Measurements from ENCODE around the gene NEO1.

NEO1 gene

DNA sequence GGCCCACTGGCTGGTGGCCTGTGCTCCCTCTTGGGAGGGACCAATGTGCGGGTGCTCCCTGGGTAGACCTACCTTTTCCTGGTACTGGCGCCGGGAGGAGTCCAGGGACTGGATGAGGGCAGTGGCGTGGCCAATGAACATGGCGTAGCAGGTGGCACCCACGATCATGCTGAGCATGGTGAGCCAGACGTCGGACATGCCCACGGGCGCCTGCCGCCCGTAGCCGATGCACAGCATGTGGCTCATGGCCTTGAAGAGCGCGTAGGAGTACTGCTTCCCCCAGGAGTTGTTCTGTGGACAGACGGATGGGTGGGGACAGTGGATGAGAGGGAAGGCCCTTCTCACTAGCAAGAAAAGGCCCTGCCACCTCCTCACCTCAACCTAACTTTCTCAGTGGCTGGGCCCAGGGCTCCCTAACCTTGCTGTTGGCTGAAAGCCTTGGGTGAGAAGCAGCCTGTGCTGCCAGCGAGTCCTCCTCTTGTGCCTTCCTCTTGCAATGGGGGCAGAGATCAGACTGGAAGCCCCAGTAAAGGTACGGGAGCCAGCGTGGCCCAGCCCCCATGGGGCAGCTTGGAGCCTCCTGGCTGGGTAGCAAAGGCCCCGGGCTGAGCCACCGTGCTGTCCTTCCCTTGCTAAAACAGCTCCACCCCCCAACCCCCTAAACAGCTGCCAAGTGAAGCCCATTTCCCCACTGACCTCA is 277.4 kb downstream of the NEO1 start:
- Histone ChIP-seq H3K4me3 (no peak overlapping the region), H3K36me3 (replicated peaks) (no peaks in the 10 kb centered on the region), H3K27me3 (ENCODE audit: low read depth) (peaks cover 13% of the 10 kb centered on the region; the same call in 1 of the 2 replicates), H3K9me3 (no peaks in the 10 kb centered on the region), H3K4me1 (no peaks in the 10 kb centered on the region)
- DNase-seq (ENCODE audit: low spot score in 2 of 2), result no peak
- in situ Hi-C loops (cut with MboI; ENCODE audit: low sequenced_read_pairs), result no loop called here

DNA sequence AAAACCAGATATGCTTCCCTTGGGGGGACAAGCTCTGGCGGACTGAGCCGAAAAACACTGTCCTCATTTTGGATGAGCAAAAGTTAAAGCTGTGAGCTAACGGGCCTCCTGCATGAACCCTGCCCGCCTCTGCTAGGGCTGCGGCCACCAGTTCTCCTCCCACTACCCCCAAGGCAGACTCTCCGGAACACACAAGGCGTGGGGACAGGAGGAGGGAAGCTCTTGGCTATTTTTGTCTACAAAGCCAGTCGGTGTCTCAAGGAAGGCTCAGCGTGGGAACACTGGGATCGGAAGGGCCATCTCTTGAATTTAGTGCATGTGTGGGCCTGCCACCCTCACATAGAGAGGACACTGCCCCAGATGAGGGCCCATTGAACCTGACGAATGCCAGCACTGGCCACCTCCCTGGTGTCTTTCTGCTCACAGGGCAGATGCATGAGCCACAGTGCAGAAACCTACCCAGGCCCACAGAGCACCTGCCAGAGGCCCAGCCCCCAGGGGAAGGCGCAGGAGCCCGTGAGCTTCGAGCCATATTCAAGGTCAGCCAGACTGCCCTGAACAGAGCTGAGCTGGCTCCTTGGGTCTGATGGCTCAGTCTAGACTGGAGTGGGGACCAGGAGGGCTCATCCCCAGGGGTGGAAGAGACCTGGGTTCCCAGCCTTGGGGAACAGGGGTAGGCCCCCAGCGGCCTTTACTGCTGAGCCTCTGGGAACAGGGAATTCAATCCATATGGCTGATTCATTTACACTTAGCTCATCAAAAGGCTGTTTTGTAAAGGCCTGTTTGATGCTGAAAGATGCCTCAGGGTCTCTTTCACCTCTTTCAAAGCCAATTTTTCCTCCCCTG is 278.2 kb downstream of the NEO1 start:
- Histone ChIP-seq H3K4me1 (no peaks in the 10 kb centered on the region), H3K27me3 (ENCODE audit: low read depth) (peaks cover 11% of the 10 kb centered on the region), H3K9me3 (no peaks in the 10 kb centered on the region), H3K4me3 (no peak overlapping the region), H3K36me3 (replicated peaks) (no peaks in the 10 kb centered on the region)
- DNase-seq (ENCODE audit: low spot score in 2 of 2), result no peak
- in situ Hi-C loops (cut with MboI; ENCODE audit: low sequenced_read_pairs), result no loop called here

DNA sequence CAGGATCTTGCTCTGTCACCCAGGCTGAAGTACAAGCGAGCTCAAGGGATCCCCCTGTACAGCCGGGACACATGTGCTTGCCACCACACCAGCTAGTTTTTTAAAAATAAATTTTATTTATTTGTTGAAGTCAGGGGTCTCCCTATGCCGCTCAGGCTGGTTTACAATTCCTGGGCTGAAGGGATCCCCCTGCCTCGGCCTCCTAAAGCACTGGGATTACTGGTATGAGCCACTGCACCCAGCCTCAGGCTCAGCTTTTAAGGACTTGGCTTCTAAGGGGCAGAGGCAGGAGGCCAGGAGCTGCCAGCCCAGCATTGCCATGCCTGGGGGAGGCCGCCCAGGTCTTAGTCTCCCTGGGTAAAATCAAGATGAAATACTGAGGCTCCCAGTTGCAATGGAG is 279.2 kb downstream of the NEO1 start:
- H3K4me1 ChIP-seq, result no peaks in the 10 kb centered on the region
- H3K4me3 ChIP-seq, result no peak overlapping the region
- H3K9me3 ChIP-seq, result no peaks in the 10 kb centered on the region
- H3K27me3 ChIP-seq (ENCODE audit: low read depth), result peaks cover 9% of the 10 kb centered on the region
- no peak for DNase-seq (ENCODE audit: low spot score in 2 of 2)
- in situ Hi-C loops (cut with MboI; ENCODE audit: low sequenced_read_pairs), result no loop called here
- H3K36me3 ChIP-seq (replicated peaks), result no peaks in the 10 kb centered on the region

DNA sequence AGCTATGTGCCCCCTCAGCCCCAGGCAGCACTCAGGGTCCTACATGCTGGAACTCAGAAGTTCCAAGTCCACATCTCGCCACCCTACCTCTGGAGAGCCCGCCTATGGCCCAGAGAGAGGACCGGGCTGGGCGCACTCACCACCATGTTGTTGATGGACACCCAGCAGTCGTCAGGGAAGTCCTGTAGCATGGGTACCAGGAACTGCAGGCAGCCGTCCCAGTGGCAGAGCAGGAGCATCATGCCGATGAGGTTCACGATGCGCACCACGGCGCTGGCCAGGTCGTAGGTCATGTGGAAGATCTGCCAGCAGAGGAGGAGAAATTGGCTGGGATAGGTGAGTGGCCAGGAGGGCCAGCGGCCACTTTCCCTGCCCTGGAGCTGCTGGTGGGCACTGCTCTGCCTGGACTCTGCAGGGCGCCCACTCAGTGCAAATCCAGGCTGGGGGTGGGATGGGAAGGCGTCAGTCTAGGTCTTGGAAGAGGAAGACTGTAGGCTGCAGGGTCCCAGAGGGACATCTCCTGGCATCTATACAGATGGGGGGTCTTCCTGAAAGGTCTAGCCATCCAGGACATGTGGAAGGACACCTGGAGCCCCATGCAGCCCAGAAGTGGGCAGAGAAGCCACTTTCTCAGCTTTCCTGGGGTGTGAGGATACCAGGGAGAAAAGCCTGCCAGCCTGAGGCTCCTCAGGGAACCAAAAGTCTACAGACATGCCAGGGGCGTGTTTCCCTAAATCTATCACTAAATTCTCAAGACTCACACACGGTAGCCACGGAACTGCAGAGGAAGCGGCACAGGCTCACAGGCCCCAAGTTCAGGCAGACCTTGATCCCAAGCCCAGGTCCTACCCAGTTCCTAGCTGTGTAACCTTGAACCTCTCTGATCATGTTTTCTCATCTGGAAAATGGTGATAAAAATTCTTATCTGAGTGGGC is 280.0 kb downstream of the NEO1 start:
- no peaks in the 10 kb centered on the region for H3K36me3 ChIP-seq (replicated peaks)
- H3K27me3 ChIP-seq (ENCODE audit: low read depth), result peaks cover 15% of the 10 kb centered on the region
- in situ Hi-C loops (cut with MboI; ENCODE audit: low sequenced_read_pairs), result no loop called here
- H3K9me3 ChIP-seq, result no peaks in the 10 kb centered on the region
- no peak for DNase-seq (ENCODE audit: low spot score in 2 of 2)
- H3K4me3 ChIP-seq, result no peak overlapping the region
- no peaks in the 10 kb centered on the region for H3K4me1 ChIP-seq

DNA sequence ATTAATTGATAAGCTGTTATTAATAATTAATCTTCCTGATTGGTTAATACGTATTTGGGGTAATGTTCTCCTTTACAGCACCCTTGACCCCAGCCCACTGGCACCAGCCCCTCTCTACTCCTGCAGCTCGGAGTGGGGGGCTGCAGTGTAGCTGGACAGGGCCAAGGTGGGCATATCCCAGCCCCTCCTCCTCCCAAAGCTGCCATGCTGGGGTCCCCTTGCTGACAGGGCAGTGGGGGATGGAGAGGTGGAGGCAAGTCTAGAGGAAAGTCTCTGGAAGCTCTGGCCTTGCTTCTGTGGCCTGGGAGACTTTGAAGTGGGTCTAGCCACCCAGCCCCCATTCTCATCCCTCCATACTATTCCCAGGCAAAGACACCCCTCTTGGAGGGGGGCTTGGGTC is 280.7 kb downstream of the NEO1 start:
- DNase-seq (ENCODE audit: low spot score in 2 of 2), result no peak
- H3K4me1 ChIP-seq, result no peaks in the 10 kb centered on the region
- H3K27me3 ChIP-seq (ENCODE audit: low read depth), result peaks cover 23% of the 10 kb centered on the region
- no peaks in the 10 kb centered on the region for H3K9me3 ChIP-seq
- in situ Hi-C loops (cut with MboI; ENCODE audit: low sequenced_read_pairs), result no loop called here
- no peaks in the 10 kb centered on the region for H3K36me3 ChIP-seq (replicated peaks)
- H3K4me3 ChIP-seq, result no peak overlapping the region

DNA sequence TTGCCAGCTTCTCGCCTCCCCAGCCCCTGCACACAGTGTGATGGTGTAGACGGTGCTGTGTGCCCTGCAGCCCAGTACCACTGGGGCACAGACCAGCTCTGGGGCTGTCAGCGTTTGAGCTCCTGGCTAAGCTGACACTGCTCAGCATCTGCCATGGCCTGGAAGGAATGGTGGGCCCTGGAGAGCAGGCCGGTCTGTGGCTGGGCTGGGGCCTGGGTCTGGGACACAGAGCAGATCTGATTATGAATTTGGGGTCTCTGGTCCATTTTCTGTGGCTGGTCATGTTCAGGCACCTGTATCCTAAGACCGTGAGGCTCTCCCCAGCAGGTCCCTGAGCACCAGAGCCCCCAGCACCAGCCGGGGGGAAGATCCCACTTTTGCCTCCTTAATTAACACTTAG is 281.8 kb downstream of the NEO1 start:
- Histone ChIP-seq H3K36me3 (replicated peaks) (no peaks in the 10 kb centered on the region), H3K27me3 (ENCODE audit: low read depth) (peaks cover 25% of the 10 kb centered on the region), H3K9me3 (no peaks in the 10 kb centered on the region), H3K4me1 (no peaks in the 10 kb centered on the region), H3K4me3 (no peak overlapping the region)
- DNase-seq (ENCODE audit: low spot score in 2 of 2), result no peak
- in situ Hi-C loops (cut with MboI; ENCODE audit: low sequenced_read_pairs), result no loop called here

DNA sequence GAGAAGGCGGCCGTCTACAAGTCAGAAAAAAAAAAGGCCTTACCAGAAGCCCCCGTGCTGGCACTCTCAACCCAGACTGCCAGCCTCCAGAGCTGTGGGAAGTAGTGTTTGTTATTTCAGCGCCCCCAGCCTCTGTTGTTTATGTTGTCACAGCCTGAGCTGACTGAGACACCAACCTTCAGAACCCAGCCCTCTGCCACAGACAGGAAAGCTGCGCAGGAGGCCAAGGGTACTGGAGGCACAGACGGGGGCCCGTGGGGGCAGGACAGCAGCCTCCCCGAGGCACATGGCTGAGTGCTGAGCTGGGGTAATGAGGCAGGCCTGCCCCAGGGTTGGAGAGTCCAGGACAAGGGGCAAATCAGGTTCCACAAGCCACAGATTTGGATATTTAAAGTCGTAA is 282.8 kb downstream of the NEO1 start:
- H3K4me1 ChIP-seq, result no peaks in the 10 kb centered on the region
- no peaks in the 10 kb centered on the region for H3K36me3 ChIP-seq (replicated peaks)
- no peaks in the 10 kb centered on the region for H3K9me3 ChIP-seq
- peaks cover 25% of the 10 kb centered on the region for H3K27me3 ChIP-seq (ENCODE audit: low read depth)
- in situ Hi-C loops (cut with MboI; ENCODE audit: low sequenced_read_pairs), result no loop called here
- no peak for DNase-seq (ENCODE audit: low spot score in 2 of 2)
- no peak overlapping the region for H3K4me3 ChIP-seq

DNA sequence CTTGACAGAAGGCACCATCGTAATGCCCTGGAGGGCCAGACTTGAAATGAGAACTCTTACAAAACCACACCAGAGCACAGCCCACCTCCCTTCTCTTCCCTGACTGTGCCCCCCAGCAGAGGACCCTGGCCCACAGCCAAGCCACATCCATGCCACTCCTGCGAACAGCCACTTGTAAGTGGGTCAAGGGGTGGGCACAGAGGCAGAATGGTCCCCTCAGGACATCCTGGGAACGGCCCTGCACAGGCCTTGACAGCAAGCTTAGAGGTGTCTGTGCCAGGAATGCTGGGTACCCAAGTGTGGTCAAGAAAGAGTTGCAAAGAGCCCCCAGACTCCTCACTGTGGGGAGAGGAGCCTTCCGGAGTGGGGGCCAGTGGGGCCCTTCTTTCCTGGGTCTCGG is 283.2 kb downstream of the NEO1 start:
- DNase-seq (ENCODE audit: low spot score in 2 of 2), result no peak
- Histone ChIP-seq H3K36me3 (replicated peaks) (no peaks in the 10 kb centered on the region), H3K4me3 (no peak overlapping the region), H3K9me3 (no peaks in the 10 kb centered on the region), H3K27me3 (ENCODE audit: low read depth) (peaks cover 25% of the 10 kb centered on the region), H3K4me1 (no peaks in the 10 kb centered on the region)
- in situ Hi-C loops (cut with MboI; ENCODE audit: low sequenced_read_pairs), result no loop called here

DNA sequence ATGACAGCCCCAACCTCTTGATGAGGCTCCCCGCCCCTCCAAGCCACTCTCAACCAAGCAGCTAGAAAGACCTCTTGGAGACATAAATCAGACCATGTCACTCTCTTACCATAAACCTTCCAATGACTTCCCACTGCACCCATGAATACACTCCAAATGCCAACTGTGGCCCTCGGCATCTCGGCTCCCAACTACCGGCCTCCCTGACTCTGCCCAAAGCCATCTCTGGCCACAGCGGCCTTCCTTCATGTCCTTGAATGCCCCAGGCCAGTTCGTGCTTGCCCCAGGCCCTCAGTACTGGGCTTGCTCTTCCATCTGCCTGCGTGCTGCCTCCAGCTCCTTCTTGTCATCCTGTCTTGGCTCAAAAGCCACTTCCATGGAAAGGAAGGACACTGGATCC is 284.5 kb downstream of the NEO1 start:
- no peaks in the 10 kb centered on the region for H3K4me1 ChIP-seq
- no peaks in the 10 kb centered on the region for H3K9me3 ChIP-seq
- in situ Hi-C loops (cut with MboI; ENCODE audit: low sequenced_read_pairs), result no loop called here
- peaks cover 25% of the 10 kb centered on the region for H3K27me3 ChIP-seq (ENCODE audit: low read depth)
- H3K36me3 ChIP-seq (replicated peaks), result no peaks in the 10 kb centered on the region
- no peak for DNase-seq (ENCODE audit: low spot score in 2 of 2)
- H3K4me3 ChIP-seq, result no peak overlapping the region

DNA sequence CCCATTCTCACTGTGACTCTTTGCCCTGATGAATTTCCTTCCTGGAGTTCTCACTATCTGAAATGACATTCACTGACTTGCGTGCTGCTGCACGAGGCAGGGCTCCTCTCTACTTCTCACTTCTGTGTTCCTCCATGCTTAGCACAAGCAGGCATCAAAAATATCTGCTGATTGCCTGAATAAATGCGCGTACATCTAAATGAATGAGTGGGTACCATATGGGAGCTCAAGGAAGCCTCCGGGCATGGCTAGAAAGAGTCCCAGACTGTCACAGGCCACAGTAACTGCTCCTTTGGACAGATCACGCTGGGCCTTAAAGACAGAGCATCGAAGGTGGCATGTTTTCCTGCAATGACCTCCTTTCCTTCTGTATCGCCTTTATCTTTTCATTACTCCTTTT is 284.9 kb downstream of the NEO1 start:
- in situ Hi-C loops (cut with MboI; ENCODE audit: low sequenced_read_pairs), result no loop called here

DNA sequence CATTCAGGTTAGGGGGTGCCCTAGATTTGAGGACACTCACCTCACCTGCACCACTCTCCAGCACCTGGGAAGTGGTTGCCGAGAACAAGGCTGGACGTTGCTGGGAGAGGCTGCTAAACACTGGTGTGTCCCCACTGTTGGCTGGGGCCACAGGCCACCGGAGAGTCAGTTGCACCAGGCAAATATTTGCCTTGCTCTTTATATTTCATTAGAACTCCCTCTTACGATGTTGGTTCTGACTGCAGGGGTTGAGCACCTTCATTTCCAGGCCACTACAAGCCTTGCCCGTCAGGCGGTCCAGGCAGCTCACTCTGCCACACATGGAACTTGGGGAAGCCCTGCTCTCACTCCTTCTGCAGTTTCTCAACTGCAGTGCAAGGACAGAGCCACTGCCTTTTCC is 285.8 kb downstream of the NEO1 start:
- DNase-seq (ENCODE audit: low spot score in 2 of 2), result no peak
- Histone ChIP-seq H3K36me3 (replicated peaks) (no peaks in the 10 kb centered on the region), H3K9me3 (no peaks in the 10 kb centered on the region), H3K27me3 (ENCODE audit: low read depth) (peaks cover 25% of the 10 kb centered on the region), H3K4me3 (no peak overlapping the region), H3K4me1 (no peaks in the 10 kb centered on the region)
- in situ Hi-C loops (cut with MboI; ENCODE audit: low sequenced_read_pairs), result no loop called here

More for the DNA sequence above, 284.9 kb downstream of the NEO1 start:
- Histone ChIP-seq H3K4me1 (no peaks in the 10 kb centered on the region), H3K4me3 (no peak overlapping the region), H3K27me3 (ENCODE audit: low read depth) (peaks cover 25% of the 10 kb centered on the region), H3K36me3 (replicated peaks) (no peaks in the 10 kb centered on the region), H3K9me3 (no peaks in the 10 kb centered on the region)
- no peak for DNase-seq (ENCODE audit: low spot score in 2 of 2)

DNA sequence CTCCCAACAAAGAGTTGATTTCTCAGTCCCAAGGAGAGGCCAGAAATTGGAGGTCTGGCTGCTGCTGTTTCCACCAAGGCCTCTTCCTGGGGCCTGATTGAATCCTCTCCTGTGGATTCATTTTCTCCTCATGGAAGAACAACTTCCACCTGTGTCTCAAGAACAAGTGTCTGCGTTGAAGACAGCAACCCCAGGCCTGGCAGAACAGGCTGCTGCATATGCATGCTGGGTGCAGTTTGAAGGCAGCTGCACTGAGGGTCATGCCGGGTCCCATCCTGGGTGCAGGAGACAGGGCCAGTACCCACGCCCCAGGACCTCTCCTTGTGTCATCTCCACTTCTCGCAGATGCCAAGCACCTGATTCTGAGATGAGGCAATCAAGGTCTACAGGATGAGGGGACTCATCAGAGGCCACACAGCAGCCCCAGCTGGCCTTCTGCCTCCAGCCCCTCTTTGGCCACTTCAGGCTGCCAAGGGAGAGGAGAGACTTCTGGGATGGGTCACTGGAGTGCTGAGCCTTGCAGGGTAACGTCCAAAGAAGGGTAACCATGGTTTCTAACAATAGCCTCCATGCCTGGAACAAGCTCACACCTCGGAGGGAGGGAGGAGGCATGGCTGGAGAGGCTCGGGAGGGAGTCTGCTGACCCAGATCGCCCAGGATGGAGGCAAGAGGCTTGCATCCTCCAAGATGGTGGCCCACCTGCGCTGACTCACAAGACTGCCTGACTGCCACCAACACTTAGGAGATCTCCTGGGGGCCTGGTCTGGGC is 286.5 kb downstream of the NEO1 start:
- Histone ChIP-seq H3K4me1 (no peaks in the 10 kb centered on the region), H3K9me3 (no peaks in the 10 kb centered on the region), H3K36me3 (replicated peaks) (no peaks in the 10 kb centered on the region), H3K27me3 (ENCODE audit: low read depth) (peaks cover 25% of the 10 kb centered on the region), H3K4me3 (no peak overlapping the region)
- DNase-seq (ENCODE audit: low spot score in 2 of 2), result no peak
- in situ Hi-C loops (cut with MboI; ENCODE audit: low sequenced_read_pairs), result no loop called here

DNA sequence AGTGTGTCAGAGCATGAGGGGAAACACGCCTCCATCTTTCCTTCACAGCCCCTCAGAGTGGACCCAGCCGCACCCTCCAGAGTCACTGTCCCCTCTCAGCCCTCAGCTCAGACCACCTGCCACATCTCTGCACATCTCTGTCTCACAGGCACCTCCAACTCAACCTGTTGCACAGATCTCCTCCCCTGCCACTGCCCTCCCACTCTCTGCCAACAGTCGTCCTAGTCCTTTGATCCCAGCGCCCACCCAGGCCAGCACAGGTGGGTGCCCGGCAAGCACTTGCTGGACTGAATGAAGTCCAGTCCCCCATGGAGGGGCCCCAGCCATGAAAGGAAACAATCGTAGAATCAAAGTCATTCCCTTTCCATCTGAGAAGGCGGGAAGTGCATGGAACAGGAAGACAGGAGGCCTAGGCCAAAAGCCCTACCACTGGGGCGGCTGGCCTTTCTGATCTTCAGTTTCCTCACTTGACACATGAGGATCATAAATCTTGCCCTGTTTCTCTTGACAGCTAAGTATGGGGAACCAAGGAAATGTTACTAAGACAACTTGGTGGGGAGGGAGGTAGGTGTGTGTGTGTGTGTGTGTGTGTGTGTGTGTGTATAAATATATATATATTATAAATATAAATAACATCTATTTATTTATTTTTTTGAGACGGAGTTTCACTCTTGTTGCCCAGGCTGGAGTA is 288.4 kb downstream of the NEO1 start:
- in situ Hi-C loops (cut with MboI; ENCODE audit: low sequenced_read_pairs), result no loop called here
- Histone ChIP-seq H3K9me3 (no peaks in the 10 kb centered on the region), H3K36me3 (replicated peaks) (no peaks in the 10 kb centered on the region), H3K4me3 (no peak overlapping the region), H3K4me1 (no peaks in the 10 kb centered on the region), H3K27me3 (ENCODE audit: low read depth) (peaks cover 28% of the 10 kb centered on the region)
- DNase-seq (ENCODE audit: low spot score in 2 of 2), result no peak

Data from HAP-1 (cell line).